ENCODE results near the gene HK3. TPM values are rescaled to one million over a fixed set of nuclear protein-coding genes. Genes with fewer than 3 reads are reported as not detected.

Gene HK3
- total RNA-seq, 1 donor from 2014 or later: 0.51 TPM

DNA sequence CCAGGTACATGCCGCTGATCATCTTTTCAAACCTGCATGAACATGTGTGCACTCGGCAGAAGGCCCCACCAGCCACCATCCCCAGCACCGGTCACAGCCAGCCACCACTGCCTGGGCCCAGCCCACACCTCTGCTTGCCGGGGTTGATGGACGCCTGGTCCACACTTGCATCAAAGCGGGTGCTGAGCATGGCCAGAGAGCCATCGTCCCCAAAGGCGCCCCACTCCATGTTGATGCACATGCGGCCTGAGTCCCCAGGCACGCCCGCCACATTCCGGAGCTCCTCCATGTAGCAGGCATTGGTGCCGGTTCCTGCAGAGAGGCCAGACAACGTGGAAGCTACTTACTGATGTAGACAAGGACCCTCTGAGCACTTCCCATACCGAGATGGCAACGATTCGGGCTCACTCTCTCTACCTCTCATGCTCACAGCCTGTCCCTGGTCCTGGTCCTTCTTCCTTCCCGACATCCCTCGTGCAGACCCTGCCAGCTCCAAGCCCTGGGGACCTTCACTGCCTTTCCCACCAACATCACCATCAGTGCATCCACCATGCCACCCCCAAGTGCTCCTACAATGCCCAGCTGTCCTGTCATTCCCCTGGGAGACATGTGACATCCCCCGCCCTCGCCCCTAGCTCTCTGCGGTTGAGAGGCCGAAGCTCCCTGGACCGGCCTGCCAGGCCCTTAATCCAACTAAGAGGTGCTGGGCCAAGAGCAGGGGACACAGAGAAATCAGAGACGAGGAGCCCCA lies 17.2 kb downstream of the HK3 start:
- DNase-seq (ENCODE audit: low spot score): no peak
- Mint-ChIP-seq H3K36me3 (ENCODE audit: low read depth, unreplicated experiment) (peaks cover 8% of the 10 kb centered on the region), H3K4me3 (ENCODE audit: unreplicated experiment) (peak overlapping the region; percentile 44), H3K27ac (ENCODE audit: unreplicated experiment) (no peak overlapping the region), H3K27me3 (ENCODE audit: unreplicated experiment) (peaks cover 13% of the 10 kb centered on the region), H3K9me3 (ENCODE audit: unreplicated experiment) (no peaks in the 10 kb centered on the region), H3K4me1 (ENCODE audit: unreplicated experiment) (peaks cover 15% of the 10 kb centered on the region)
- TF ChIP-seq, protein P1, sequence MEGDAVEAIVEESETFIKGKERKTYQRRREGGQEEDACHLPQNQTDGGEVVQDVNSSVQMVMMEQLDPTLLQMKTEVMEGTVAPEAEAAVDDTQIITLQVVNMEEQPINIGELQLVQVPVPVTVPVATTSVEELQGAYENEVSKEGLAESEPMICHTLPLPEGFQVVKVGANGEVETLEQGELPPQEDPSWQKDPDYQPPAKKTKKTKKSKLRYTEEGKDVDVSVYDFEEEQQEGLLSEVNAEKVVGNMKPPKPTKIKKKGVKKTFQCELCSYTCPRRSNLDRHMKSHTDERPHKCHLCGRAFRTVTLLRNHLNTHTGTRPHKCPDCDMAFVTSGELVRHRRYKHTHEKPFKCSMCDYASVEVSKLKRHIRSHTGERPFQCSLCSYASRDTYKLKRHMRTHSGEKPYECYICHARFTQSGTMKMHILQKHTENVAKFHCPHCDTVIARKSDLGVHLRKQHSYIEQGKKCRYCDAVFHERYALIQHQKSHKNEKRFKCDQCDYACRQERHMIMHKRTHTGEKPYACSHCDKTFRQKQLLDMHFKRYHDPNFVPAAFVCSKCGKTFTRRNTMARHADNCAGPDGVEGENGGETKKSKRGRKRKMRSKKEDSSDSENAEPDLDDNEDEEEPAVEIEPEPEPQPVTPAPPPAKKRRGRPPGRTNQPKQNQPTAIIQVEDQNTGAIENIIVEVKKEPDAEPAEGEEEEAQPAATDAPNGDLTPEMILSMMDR (IDR thresholded peaks at IDR 0.05; ENCODE audit: unreplicated experiment): no peak

DNA sequence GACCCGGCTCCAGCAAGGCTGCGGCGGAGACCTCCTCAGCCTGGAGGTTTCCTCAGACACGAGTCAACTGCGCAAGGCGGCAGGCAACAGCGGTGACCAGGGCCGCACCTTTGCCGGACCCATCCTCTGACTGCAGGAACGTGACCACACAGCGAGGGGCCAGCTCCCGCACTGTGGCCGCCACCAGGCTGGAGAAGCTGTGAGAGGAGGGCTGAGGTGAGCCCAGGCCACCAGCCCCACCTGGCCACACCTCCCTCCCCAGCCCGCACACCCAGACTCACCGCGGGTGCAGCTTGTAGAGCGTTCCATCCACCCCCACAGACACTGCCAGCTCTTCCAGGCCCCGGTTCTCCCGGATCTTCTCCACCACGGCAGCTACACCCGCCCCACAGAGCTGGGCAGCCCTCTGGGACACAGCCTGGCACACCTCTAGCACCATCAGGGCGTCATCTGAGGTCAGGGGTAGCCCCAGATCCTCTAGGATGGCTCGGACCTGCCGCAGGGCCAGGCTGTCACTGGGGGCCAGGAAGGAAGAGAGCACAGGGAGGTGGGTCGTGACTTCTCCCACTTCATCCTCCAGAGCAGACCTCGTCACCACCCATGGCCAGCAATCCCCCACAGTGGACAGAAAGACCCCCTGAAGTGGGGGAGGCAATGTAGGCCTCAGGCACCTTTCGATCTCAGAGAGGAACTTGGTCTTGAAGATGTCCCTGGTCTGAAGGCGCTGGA lies 18.0 kb downstream of the HK3 start:
- H3K27me3 Mint-ChIP-seq (ENCODE audit: unreplicated experiment): peaks cover 12% of the 10 kb centered on the region
- H3K4me3 Mint-ChIP-seq (ENCODE audit: unreplicated experiment): no peak overlapping the region
- TF ChIP-seq, protein P1 (IDR thresholded peaks at IDR 0.05; ENCODE audit: unreplicated experiment): no peak
- peaks cover 8% of the 10 kb centered on the region for H3K36me3 Mint-ChIP-seq (ENCODE audit: low read depth, unreplicated experiment)
- DNase-seq (ENCODE audit: low spot score): no peak
- H3K9me3 Mint-ChIP-seq (ENCODE audit: unreplicated experiment): no peaks in the 10 kb centered on the region
- peaks cover 15% of the 10 kb centered on the region for H3K4me1 Mint-ChIP-seq (ENCODE audit: unreplicated experiment)
- no peak overlapping the region for H3K27ac Mint-ChIP-seq (ENCODE audit: unreplicated experiment)

DNA sequence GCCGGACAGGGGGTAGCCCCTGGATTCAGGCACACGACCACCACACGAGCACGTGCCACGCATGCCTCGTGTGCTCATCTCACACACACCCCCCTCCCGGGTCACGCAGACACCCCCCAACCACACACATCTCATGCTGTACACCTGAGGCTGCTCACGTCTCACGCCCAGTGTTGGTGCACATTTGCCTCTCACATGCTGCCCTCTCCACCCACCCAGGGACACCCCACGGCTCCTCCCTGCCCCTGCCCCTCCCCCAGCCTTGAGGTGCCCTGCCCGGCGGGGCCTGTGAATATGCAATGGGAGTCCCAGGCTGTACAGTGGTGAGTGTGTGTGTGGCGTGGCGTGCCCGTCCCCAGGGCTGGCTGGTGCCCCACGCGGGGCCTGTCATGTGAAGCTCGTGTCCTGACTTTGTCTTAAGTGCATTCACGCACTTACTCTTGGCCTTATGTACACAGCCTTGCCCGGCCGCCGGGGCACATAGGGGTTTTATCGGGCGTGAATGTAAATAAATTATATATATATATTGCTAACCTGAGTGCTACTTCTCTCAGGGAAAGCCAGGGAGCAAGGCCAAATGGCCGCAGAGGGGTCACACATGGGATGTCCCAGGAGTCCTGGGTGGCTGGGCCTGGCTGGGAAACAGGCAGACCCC lies 18.7 kb downstream of the HK3 start:
- Mint-ChIP-seq H3K27ac (ENCODE audit: unreplicated experiment) (no peak overlapping the region), H3K27me3 (ENCODE audit: unreplicated experiment) (peaks cover 6% of the 10 kb centered on the region), H3K36me3 (ENCODE audit: low read depth, unreplicated experiment) (peaks cover 4% of the 10 kb centered on the region), H3K9me3 (ENCODE audit: unreplicated experiment) (no peaks in the 10 kb centered on the region), H3K4me1 (ENCODE audit: unreplicated experiment) (peaks cover 15% of the 10 kb centered on the region), H3K4me3 (ENCODE audit: unreplicated experiment) (no peak overlapping the region)
- TF ChIP-seq, protein P1 (IDR thresholded peaks at IDR 0.05; ENCODE audit: unreplicated experiment): no peak
- DNase-seq (ENCODE audit: low spot score): no peak

DNA sequence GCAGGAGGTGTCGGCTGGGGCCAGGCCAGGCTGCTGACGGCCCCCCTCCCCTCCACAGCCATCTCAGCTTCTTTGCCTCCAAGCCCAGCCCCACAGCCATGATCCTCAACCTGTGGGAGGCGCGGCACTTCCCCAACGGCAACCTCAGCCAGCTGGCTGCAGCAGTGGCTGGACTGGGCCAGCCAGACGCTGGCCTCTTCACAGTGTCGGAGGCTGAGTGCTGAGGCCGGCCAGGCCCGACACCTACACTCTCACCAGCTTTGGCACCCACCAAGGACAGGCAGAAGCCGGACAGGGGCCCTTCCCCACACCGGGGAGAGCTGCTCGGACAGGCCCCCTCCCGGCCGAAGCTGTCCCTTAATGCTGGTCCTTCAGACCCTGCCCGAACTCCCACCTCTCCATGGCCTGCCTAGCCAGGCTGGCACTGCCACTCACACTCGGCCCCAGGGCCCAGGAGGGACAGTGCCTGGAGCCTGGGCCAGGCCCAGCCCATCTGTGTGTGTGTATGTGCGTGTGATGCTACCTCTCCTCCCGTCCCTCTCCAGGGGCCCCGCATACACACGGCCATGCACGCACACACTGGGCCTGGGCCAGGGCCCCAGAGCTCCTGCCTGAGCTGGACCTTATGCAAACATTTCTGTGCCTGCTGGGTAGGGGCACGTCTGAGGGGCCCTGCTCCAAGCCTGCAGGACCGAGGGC lies 19.3 kb downstream of the HK3 start:
- Mint-ChIP-seq H3K4me1 (ENCODE audit: unreplicated experiment) (peaks cover 15% of the 10 kb centered on the region), H3K36me3 (ENCODE audit: low read depth, unreplicated experiment) (peaks cover 4% of the 10 kb centered on the region), H3K4me3 (ENCODE audit: unreplicated experiment) (no peak overlapping the region), H3K27me3 (ENCODE audit: unreplicated experiment) (peaks cover 7% of the 10 kb centered on the region), H3K27ac (ENCODE audit: unreplicated experiment) (no peak overlapping the region), H3K9me3 (ENCODE audit: unreplicated experiment) (no peaks in the 10 kb centered on the region)
- no peak for DNase-seq (ENCODE audit: low spot score)
- TF ChIP-seq, protein P1 (IDR thresholded peaks at IDR 0.05; ENCODE audit: unreplicated experiment): no peak

Data from endothelial cell (in vitro differentiated cells).